Caco-2 (cell line): ENCODE data around the gene NLRP4. TPM values are rescaled to one million over a fixed set of nuclear protein-coding genes. Genes with fewer than 3 reads are reported as not detected.
A peak's percentile ranks its signal among the peaks of the same experiment; 100 is the strongest.

Experiments used
- BruUV-seq: library from RNA; stranded (reverse); fragments of 400-500 nt; replicated peaks from 2 replicates; lab custom pipeline; 2021; lab: Mats Ljungman, UMichigan
- CTCF ChIA-PET: fragments of 300-600 bp; sonication (Branson Sonifier 250); formaldehyde crosslinking; loops from one replicate; lab custom pipeline; 2022; ENCODE audit warnings: antibody characterized with exemption; lab: Charles Lee
- POLR2A ChIA-PET: fragments of 300-600 bp; sonication (Branson Sonifier 250); formaldehyde crosslinking; loops from one replicate; lab custom pipeline; 2022; ENCODE audit warnings: antibody characterized with exemption; lab: Charles Lee
- DNase-seq, 2 experiments: peaks; one replicate each; pipeline versions ENCODE4 v3.0.0 to v3.0.0-alpha.2; 2020 to 2022
- H3K27me3 ChIP-seq: replicated peaks from 2 replicates; pipeline ENCODE4 v1.6.0; 2011; ENCODE audit warnings: low read length; ENCODE audit not compliant: control insufficient read depth, insufficient read depth
- H3K36me3 ChIP-seq: 2 replicates; pipeline ENCODE4 v1.5.1; 2011; ENCODE audit warnings: low read length; ENCODE audit not compliant: control insufficient read depth, insufficient read depth
- H3K4me1 ChIP-seq: fragments of 250-450 bp; sonication (Bioruptor Pico); 2 replicates; pipeline ENCODE4 v1.5.1; 2020; ENCODE audit warnings: mild to moderate bottlenecking
- H3K4me3 ChIP-seq: 2 replicates; pipeline ENCODE4 v1.5.1; 2011; ENCODE audit warnings: low read depth, mild to moderate bottlenecking, control low read depth, low read length
- H3K9me3 ChIP-seq: fragments of 250-450 bp; sonication (Bioruptor Pico); 2 replicates; pipeline ENCODE4 v1.5.1; 2020; ENCODE audit warnings: mild to moderate bottlenecking, moderate library complexity
- H3K27ac Mint-ChIP-seq: one replicate; pipeline ENCODE4 v1.8.0; 2022; ENCODE audit warnings: mixed read lengths; ENCODE audit not compliant: unreplicated experiment
- H3K27me3 Mint-ChIP-seq: one replicate; pipeline ENCODE4 v1.8.0; 2022; ENCODE audit warnings: mixed read lengths; ENCODE audit not compliant: insufficient read depth, unreplicated experiment
- H3K36me3 Mint-ChIP-seq: one replicate; pipeline ENCODE4 v1.8.0; 2022; ENCODE audit warnings: mild to moderate bottlenecking, mixed read lengths; ENCODE audit not compliant: insufficient read depth, unreplicated experiment
- H3K4me1 Mint-ChIP-seq: one replicate; pipeline ENCODE4 v1.8.0; 2022; ENCODE audit warnings: low read depth, mixed read lengths; ENCODE audit not compliant: unreplicated experiment
- H3K4me3 Mint-ChIP-seq: one replicate; pipeline ENCODE4 v1.8.0; 2022; ENCODE audit warnings: mild to moderate bottlenecking, moderate library complexity, mixed read lengths; ENCODE audit not compliant: unreplicated experiment
- H3K9me3 Mint-ChIP-seq: one replicate; pipeline ENCODE4 v1.8.0; 2022; ENCODE audit warnings: mixed read lengths; ENCODE audit not compliant: unreplicated experiment
- CTCF ChIP-seq, 2 experiments: fragments of 200-600 bp in 1 of 2; IDR thresholded peaks; 1 replicate in 1 of 2; 2 replicates in 1 of 2; pipeline versions ENCODE4 v1.5.1 to v1.8.0; 2011 to 2022; ENCODE audit warnings: antibody characterized with exemption in 1 of 2, control low read depth in 1 of 2, inconsistent platforms in 1 of 2, low read depth in 1 of 2, low read length in 1 of 2, mild to moderate bottlenecking in 1 of 2, moderate library complexity in 1 of 2; ENCODE audit not compliant: insufficient read depth in 1 of 2, severe bottlenecking in 1 of 2, unreplicated experiment in 1 of 2
- intact Hi-C: fragments of 100-400 bp; cut with micrococcal nuclease; formaldehyde crosslinking; loops from one replicate; pipeline ENCODE4 v1.10.0; 2022; ENCODE audit not compliant: unreplicated experiment
- total RNA-seq: library from RNA; stranded (reverse); gene quantifications from 2 replicates; pipeline ENCODE4 v1.2.3, GENCODE V29; 2022

Gene NLRP4
- total RNA-seq, 1 experiment from 2014 or later, result not detected

GRCh38 chr19:55830656-55831055 is 5.7 kb upstream of the NLRP4 start:
- no peak overlapping the region for H3K4me3 ChIP-seq
- intact Hi-C loops, result no loop called here
- no TSS peak for BruUV-seq
- Mint-ChIP-seq H3K27me3 (peaks cover 11% of the 10 kb centered on the region), H3K36me3 (no peaks in the 10 kb centered on the region), H3K27ac (no peak overlapping the region), H3K9me3 (no peaks in the 10 kb centered on the region), H3K4me3 (no peak overlapping the region), H3K4me1 (no peaks in the 10 kb centered on the region)
- POLR2A ChIA-PET, result no interaction called here
- peaks cover 2% of the 10 kb centered on the region; the same call in 1 of the 2 replicates for H3K9me3 ChIP-seq
- H3K27me3 ChIP-seq, result no peaks in the 10 kb centered on the region
- H3K4me1 ChIP-seq, result no peaks in the 10 kb centered on the region
- TF ChIP-seq CTCF (IDR thresholded peaks at IDR 0.05; ENCODE audit: insufficient read depth in 1 of 2, low read depth in 1 of 2, low read length in 1 of 2, severe bottlenecking in 1 of 2, unreplicated experiment in 1 of 2), result no peak
- CTCF ChIA-PET, result no interaction called here
- DNase-seq, result peak in 1 of 2 experiments; percentile 9
- no peaks in the 10 kb centered on the region for H3K36me3 ChIP-seq

- Histone ChIP-seq H3K4me1 (no peaks in the 10 kb centered on the region), H3K4me3 (no peak within 1 kb of the TSS), H3K36me3 (no peaks in the 10 kb centered on the region), H3K27me3 (no peaks in the 10 kb centered on the region), H3K9me3 (peaks cover 2% of the 10 kb centered on the region; the same call in 1 of the 2 replicates)
- no peaks in the 10 kb centered on the region for H3K4me1 Mint-ChIP-seq
- no peak for TF ChIP-seq CTCF (IDR thresholded peaks at IDR 0.05; ENCODE audit: insufficient read depth in 1 of 2, low read depth in 1 of 2, low read length in 1 of 2, severe bottlenecking in 1 of 2, unreplicated experiment in 1 of 2)
- DNase-seq, result no peak
- POLR2A ChIA-PET, result no interaction called here
- CTCF ChIA-PET, result no interaction called here
- no peak within 1 kb of the TSS for H3K27ac Mint-ChIP-seq
- intact Hi-C loops, result no loop called here
- peaks cover 5% of the 10 kb centered on the region for H3K9me3 Mint-ChIP-seq
- no peak within 1 kb of the TSS for H3K4me3 Mint-ChIP-seq
- peaks cover 11% of the 10 kb centered on the region for H3K27me3 Mint-ChIP-seq
- no peaks in the 10 kb centered on the region for H3K36me3 Mint-ChIP-seq
- BruUV-seq, result no TSS peak
These were observed 4.5 kb upstream of the NLRP4 start, which contains the start of gene NLRP11 for GRCh38 chr19:55831846-55832245. NLRP11 (minus strand) TSS chr19:55831999; CDS start chr19:55818174, 13,825 bp downstream.

- peaks cover 7% of the 10 kb centered on the region for H3K9me3 Mint-ChIP-seq
These were observed 3.7 kb upstream of the NLRP4 start for GRCh38 chr19:55832676-55833075.

More at GRCh38 chr19:55832676-55833075, 3.7 kb upstream of the NLRP4 start:
- Mint-ChIP-seq H3K4me3 (no peak overlapping the region), H3K27me3 (peaks cover 11% of the 10 kb centered on the region), H3K27ac (no peak overlapping the region), H3K4me1 (no peaks in the 10 kb centered on the region), H3K36me3 (no peaks in the 10 kb centered on the region)
- Histone ChIP-seq H3K9me3 (peaks cover 2% of the 10 kb centered on the region; the same call in 1 of the 2 replicates), H3K4me1 (no peaks in the 10 kb centered on the region), H3K27me3 (no peaks in the 10 kb centered on the region), H3K4me3 (no peak overlapping the region), H3K36me3 (no peaks in the 10 kb centered on the region)
- no peak for DNase-seq
- BruUV-seq, result no TSS peak
- ChIA-PET POLR2A (no interaction called here), CTCF (no interaction called here)
- intact Hi-C loops, result no loop called here
- no peak for TF ChIP-seq CTCF (IDR thresholded peaks at IDR 0.05; ENCODE audit: insufficient read depth in 1 of 2, low read depth in 1 of 2, low read length in 1 of 2, severe bottlenecking in 1 of 2, unreplicated experiment in 1 of 2)
